Measurements from ENCODE around the gene PLXNC1.

DNA sequence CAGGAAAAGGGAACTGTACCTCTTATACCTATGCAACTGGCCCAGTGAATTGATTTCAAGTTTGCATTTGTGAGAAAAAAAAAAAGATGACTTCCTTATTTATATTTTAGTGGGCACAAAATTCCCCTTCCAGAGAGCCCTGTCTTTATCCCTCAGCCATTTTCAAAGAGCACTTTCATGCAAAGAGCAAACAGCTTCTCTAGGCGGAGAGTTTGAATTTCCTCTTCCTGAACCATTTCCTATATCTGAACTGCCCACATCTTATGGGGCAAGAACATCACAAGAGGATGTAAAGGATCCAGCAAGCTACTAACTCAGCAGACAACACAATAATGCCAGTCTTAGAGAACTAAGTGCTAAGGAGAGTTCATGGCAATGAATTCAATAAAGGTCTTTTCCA, 22.3 kb upstream of the PLXNC1 start:
- TF ChIP-seq, protein P1, sequence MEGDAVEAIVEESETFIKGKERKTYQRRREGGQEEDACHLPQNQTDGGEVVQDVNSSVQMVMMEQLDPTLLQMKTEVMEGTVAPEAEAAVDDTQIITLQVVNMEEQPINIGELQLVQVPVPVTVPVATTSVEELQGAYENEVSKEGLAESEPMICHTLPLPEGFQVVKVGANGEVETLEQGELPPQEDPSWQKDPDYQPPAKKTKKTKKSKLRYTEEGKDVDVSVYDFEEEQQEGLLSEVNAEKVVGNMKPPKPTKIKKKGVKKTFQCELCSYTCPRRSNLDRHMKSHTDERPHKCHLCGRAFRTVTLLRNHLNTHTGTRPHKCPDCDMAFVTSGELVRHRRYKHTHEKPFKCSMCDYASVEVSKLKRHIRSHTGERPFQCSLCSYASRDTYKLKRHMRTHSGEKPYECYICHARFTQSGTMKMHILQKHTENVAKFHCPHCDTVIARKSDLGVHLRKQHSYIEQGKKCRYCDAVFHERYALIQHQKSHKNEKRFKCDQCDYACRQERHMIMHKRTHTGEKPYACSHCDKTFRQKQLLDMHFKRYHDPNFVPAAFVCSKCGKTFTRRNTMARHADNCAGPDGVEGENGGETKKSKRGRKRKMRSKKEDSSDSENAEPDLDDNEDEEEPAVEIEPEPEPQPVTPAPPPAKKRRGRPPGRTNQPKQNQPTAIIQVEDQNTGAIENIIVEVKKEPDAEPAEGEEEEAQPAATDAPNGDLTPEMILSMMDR (conservative IDR thresholded peaks at IDR 0.05; ENCODE audit: low read length), result no peak
- TF ChIP-seq EZH2phosphoT487 (IDR thresholded peaks at IDR 0.05; ENCODE audit: borderline replicate concordance), result no peak

All from Loucy (cell line).